H9 (cell line): Measurements from ENCODE around the gene CTNNA1. TPM values are rescaled to one million over a fixed set of nuclear protein-coding genes. Genes with fewer than 3 reads are reported as not detected.

Source experiments
- DNase-seq: peaks from one replicate; pipeline ENCODE4 v3.0.0-alpha.2; 2017
- H2AFZ ChIP-seq: one replicate; pipeline ENCODE4 v1.6.1; 2013; ENCODE audit warnings: mild to moderate bottlenecking, low read length, control low read depth, moderate library complexity
- H2AK5ac ChIP-seq: 2 replicates; pipeline ENCODE4 v1.6.1; 2013; ENCODE audit warnings: low read length, control low read depth, mixed read lengths; ENCODE audit not compliant: insufficient read length
- H2BK120ac ChIP-seq: one replicate; pipeline ENCODE4 v1.6.1; 2013; ENCODE audit warnings: low read depth, mild to moderate bottlenecking, low read length, control low read depth, inconsistent platforms; ENCODE audit not compliant: poor library complexity, severe bottlenecking
- H2BK12ac ChIP-seq: 2 replicates; pipeline ENCODE4 v1.6.1; 2013; ENCODE audit warnings: low read length, control low read depth, mixed read lengths, low read depth; ENCODE audit not compliant: insufficient read length
- H2BK15ac ChIP-seq: 2 replicates; pipeline ENCODE4 v1.6.1; 2013; ENCODE audit warnings: low read depth, low read length, control low read depth
- H2BK20ac ChIP-seq: one replicate; pipeline ENCODE4 v1.6.1; 2013; ENCODE audit warnings: low read depth, mild to moderate bottlenecking, low read length, control low read depth, inconsistent platforms; ENCODE audit not compliant: poor library complexity, severe bottlenecking
- H2BK5ac ChIP-seq: 2 replicates; pipeline ENCODE4 v1.6.1; 2013; ENCODE audit warnings: low read length, control low read depth, mixed read lengths; ENCODE audit not compliant: insufficient read length
- H3K14ac ChIP-seq: 2 replicates; pipeline ENCODE4 v1.6.1; 2013; ENCODE audit warnings: low read length, control low read depth; ENCODE audit not compliant: insufficient read depth
- H3K18ac ChIP-seq: 2 replicates; pipeline ENCODE4 v1.6.1; 2013; ENCODE audit warnings: low read depth, mild to moderate bottlenecking, mixed read lengths, low read length, control low read depth; ENCODE audit not compliant: insufficient read length
- H3K23ac ChIP-seq: 2 replicates; pipeline ENCODE4 v1.6.1; 2013; ENCODE audit warnings: low read length, control low read depth, mixed read lengths, low read depth; ENCODE audit not compliant: insufficient read length
- H3K23me2 ChIP-seq: 2 replicates; pipeline ENCODE4 v1.6.1; 2013; ENCODE audit warnings: low read depth, mild to moderate bottlenecking, mixed read lengths, low read length, control low read depth; ENCODE audit not compliant: insufficient read length, poor library complexity, severe bottlenecking
- H3K27ac ChIP-seq: 2 replicates; pipeline ENCODE4 v1.5.1; 2013; ENCODE audit warnings: low read length, control low read depth, mixed read lengths, low read depth; ENCODE audit not compliant: insufficient read length
- H3K27me3 ChIP-seq: 2 replicates; pipeline ENCODE4 v1.6.1; 2013; ENCODE audit warnings: low read length, control low read depth, inconsistent platforms; ENCODE audit not compliant: insufficient read depth
- H3K4ac ChIP-seq: 2 replicates; pipeline ENCODE4 v1.6.1; 2013; ENCODE audit warnings: low read depth, mild to moderate bottlenecking, control low read depth, inconsistent platforms, low read length, moderate library complexity
- H3K4me1 ChIP-seq: 2 replicates; pipeline ENCODE4 v1.6.1; 2013; ENCODE audit warnings: low read length, control low read depth, inconsistent platforms; ENCODE audit not compliant: insufficient read depth
- H3K4me2 ChIP-seq: 2 replicates; pipeline ENCODE4 v1.6.1; 2013; ENCODE audit warnings: low read length, control low read depth, mixed read lengths; ENCODE audit not compliant: insufficient read length, insufficient read depth
- H3K56ac ChIP-seq: 2 replicates; pipeline ENCODE4 v1.6.1; 2013; ENCODE audit warnings: low read depth, mild to moderate bottlenecking, mixed read lengths, low read length, control low read depth; ENCODE audit not compliant: insufficient read length
- H3K79me1 ChIP-seq: 2 replicates; pipeline ENCODE4 v1.6.1; 2013; ENCODE audit warnings: low read depth, mild to moderate bottlenecking, moderate library complexity, low read length, control low read depth, inconsistent platforms; ENCODE audit not compliant: insufficient read depth, poor library complexity, severe bottlenecking
- H3K79me2 ChIP-seq: 2 replicates; pipeline ENCODE4 v1.6.1; 2013; ENCODE audit warnings: low read length, control low read depth, inconsistent platforms; ENCODE audit not compliant: insufficient read depth
- H3K9ac ChIP-seq: 2 replicates; pipeline ENCODE4 v1.6.1; 2013; ENCODE audit warnings: low read length, control low read depth, mixed read lengths; ENCODE audit not compliant: insufficient read length; ENCODE audit errors: extremely low read depth
- H3K9me3 ChIP-seq: one replicate; pipeline ENCODE4 v1.6.1; 2013; ENCODE audit warnings: low read depth, low read length, inconsistent platforms; ENCODE audit not compliant: control insufficient read depth
- H3T11ph ChIP-seq: one replicate; pipeline ENCODE4 v1.6.1; 2013; ENCODE audit warnings: mild to moderate bottlenecking, low read length, control low read depth, inconsistent platforms
- H4K20me1 ChIP-seq: one replicate; pipeline ENCODE4 v1.6.1; 2013; ENCODE audit not compliant: control insufficient read depth, insufficient read length, insufficient read depth
- H4K5ac ChIP-seq: 2 replicates; pipeline ENCODE4 v1.6.1; 2013; ENCODE audit warnings: low read depth, mild to moderate bottlenecking, mixed read lengths, low read length, control low read depth; ENCODE audit not compliant: insufficient read length
- H4K8ac ChIP-seq: replicated peaks from 2 replicates; pipeline ENCODE4 v1.6.1; 2013; ENCODE audit warnings: low read length, control low read depth, mixed read lengths, low read depth; ENCODE audit not compliant: insufficient read length
- H4K91ac ChIP-seq: 2 replicates; pipeline ENCODE4 v1.6.1; 2013; ENCODE audit warnings: low read depth, mild to moderate bottlenecking, moderate library complexity, mixed read lengths, low read length, control low read depth; ENCODE audit not compliant: insufficient read length
- H3K27ac Mint-ChIP-seq, 3 experiments: 2 replicates in 2 of 3; 3 replicates in 1 of 3; pipeline ENCODE4 v1.8.0; 2020 to 2021; ENCODE audit warnings: mixed read lengths in 3 of 3, mild to moderate bottlenecking in 1 of 3, moderate library complexity in 1 of 3
- H3K27me3 Mint-ChIP-seq: 2 replicates; pipeline ENCODE4 v1.8.0; 2021; ENCODE audit warnings: low read depth, mild to moderate bottlenecking, moderate library complexity, mixed read lengths
- H3K36me3 Mint-ChIP-seq, 3 experiments: 2 replicates in 2 of 3; 3 replicates in 1 of 3; pipeline ENCODE4 v1.8.0; 2020 to 2021; ENCODE audit warnings: low read depth in 3 of 3, mixed read lengths in 3 of 3; ENCODE audit not compliant: insufficient read depth in 1 of 3
- H3K4me1 Mint-ChIP-seq, 2 experiments: 2 replicates each; pipeline ENCODE4 v1.8.0; 2020; ENCODE audit warnings: mixed read lengths in 2 of 2
- H3K4me3 Mint-ChIP-seq, 2 experiments: 2 replicates in 1 of 2; 3 replicates in 1 of 2; pipeline ENCODE4 v1.8.0; 2020 to 2021; ENCODE audit warnings: mild to moderate bottlenecking in 2 of 2, mixed read lengths in 2 of 2, moderate library complexity in 1 of 2
- H3K9me3 Mint-ChIP-seq, 2 experiments: 2 replicates in 1 of 2; 3 replicates in 1 of 2; pipeline ENCODE4 v1.8.0; 2020; ENCODE audit warnings: mild to moderate bottlenecking in 2 of 2, mixed read lengths in 2 of 2, moderate library complexity in 1 of 2
- total RNA-seq: library from RNA; stranded (reverse); gene quantifications from 2 replicates; pipeline ENCODE4 v1.2.1, GENCODE V29; 2021
- TF ChIP-seq, protein P1 (sequence below): fragments of 200-600 bp; sonication (generic); conservative IDR thresholded peaks from 3 replicates; pipeline ENCODE4 v1.8.0; 2021; ENCODE audit warnings: antibody characterized with exemption, mild to moderate bottlenecking

The CTNNA1 gene
- total RNA-seq, 1 experiment from 2014 or later = 354 TPM

DNA sequence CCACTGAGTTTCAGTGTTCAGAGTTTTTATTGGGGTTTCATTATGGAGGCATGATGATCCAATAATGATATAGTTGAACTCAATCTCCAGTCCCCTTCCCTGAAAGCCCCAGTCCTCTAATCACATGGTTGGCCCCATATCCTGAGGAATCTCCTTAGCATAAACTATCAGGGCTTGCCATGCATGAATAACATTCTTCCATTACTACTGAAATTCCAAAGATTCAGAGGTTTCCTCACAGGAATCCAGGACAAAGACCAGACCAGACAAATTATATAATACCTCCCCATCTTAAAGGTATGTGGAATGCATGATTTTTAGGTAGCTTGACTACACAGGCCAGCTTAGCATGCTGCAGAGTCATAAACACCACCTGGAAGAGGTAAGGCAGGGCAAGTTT lies 137.4 kb downstream of the CTNNA1 start:
- Histone ChIP-seq H3K4me1 (no peaks in the 10 kb centered on the region), H3K23ac (no peak overlapping the region), H2AK5ac (no peak overlapping the region), H4K8ac (no peak overlapping the region), H3K79me2 (no peaks in the 10 kb centered on the region), H3K79me1 (no peaks in the 10 kb centered on the region), H3T11ph (no peak overlapping the region), H4K20me1 (no peaks in the 10 kb centered on the region), H2BK120ac (no peak overlapping the region), H4K5ac (no peak overlapping the region), H2AFZ (no peak overlapping the region), H3K27ac (no peak overlapping the region), H3K27me3 (no peaks in the 10 kb centered on the region), H2BK12ac (no peak overlapping the region), H3K4ac (no peak overlapping the region), H2BK15ac (no peak overlapping the region), H3K14ac (no peak overlapping the region), H3K56ac (no peak overlapping the region), H3K23me2 (no peaks in the 10 kb centered on the region), H3K9me3 (peaks cover 25% of the 10 kb centered on the region), H3K18ac (no peak overlapping the region), H4K91ac (no peak overlapping the region), H2BK20ac (no peak overlapping the region), H2BK5ac (no peak overlapping the region), H3K4me2 (no peak overlapping the region), H3K9ac (no peak overlapping the region)
- Mint-ChIP-seq H3K27ac (no peak overlapping the region), H3K9me3 (peaks cover 19 to 24% of the 10 kb centered on the region in 2 experiments), H3K4me3 (no peak overlapping the region), H3K36me3 (peaks cover 52 to 71% (median 58%) of the 10 kb centered on the region in 3 experiments), H3K4me1 (peaks cover 9% of the 10 kb centered on the region in 2 experiments), H3K27me3 (no peaks in the 10 kb centered on the region; the same call in 1 of the 2 replicates)
- TF ChIP-seq, protein P1, sequence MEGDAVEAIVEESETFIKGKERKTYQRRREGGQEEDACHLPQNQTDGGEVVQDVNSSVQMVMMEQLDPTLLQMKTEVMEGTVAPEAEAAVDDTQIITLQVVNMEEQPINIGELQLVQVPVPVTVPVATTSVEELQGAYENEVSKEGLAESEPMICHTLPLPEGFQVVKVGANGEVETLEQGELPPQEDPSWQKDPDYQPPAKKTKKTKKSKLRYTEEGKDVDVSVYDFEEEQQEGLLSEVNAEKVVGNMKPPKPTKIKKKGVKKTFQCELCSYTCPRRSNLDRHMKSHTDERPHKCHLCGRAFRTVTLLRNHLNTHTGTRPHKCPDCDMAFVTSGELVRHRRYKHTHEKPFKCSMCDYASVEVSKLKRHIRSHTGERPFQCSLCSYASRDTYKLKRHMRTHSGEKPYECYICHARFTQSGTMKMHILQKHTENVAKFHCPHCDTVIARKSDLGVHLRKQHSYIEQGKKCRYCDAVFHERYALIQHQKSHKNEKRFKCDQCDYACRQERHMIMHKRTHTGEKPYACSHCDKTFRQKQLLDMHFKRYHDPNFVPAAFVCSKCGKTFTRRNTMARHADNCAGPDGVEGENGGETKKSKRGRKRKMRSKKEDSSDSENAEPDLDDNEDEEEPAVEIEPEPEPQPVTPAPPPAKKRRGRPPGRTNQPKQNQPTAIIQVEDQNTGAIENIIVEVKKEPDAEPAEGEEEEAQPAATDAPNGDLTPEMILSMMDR = no peak
- no peak for DNase-seq
